Fibroblast of pulmonary artery (primary cell): ENCODE measurements around the gene EEF1A1.

Experiments
- DNase-seq: peaks from one replicate; pipeline ENCODE4 v3.0.0-alpha.2; 2010; ENCODE audit warnings: low read depth
- H3K4me3 ChIP-seq: replicated peaks from 2 replicates; pipeline ENCODE4 v1.5.1; 2011; ENCODE audit warnings: low read depth, mild to moderate bottlenecking, control low read depth, low read length, moderate library complexity
- TF ChIP-seq, protein P1 (sequence below): IDR thresholded peaks from 2 replicates; pipeline ENCODE4 v1.5.1; 2011; ENCODE audit warnings: mild to moderate bottlenecking, control low read depth, low read length, inconsistent platforms; ENCODE audit errors: missing control alignments

Gene EEF1A1

GRCh38 chr6:73491377-73491776 is 29.5 kb downstream of the EEF1A1 start:
- peak; percentile 10 for DNase-seq
- TF ChIP-seq, protein P1, sequence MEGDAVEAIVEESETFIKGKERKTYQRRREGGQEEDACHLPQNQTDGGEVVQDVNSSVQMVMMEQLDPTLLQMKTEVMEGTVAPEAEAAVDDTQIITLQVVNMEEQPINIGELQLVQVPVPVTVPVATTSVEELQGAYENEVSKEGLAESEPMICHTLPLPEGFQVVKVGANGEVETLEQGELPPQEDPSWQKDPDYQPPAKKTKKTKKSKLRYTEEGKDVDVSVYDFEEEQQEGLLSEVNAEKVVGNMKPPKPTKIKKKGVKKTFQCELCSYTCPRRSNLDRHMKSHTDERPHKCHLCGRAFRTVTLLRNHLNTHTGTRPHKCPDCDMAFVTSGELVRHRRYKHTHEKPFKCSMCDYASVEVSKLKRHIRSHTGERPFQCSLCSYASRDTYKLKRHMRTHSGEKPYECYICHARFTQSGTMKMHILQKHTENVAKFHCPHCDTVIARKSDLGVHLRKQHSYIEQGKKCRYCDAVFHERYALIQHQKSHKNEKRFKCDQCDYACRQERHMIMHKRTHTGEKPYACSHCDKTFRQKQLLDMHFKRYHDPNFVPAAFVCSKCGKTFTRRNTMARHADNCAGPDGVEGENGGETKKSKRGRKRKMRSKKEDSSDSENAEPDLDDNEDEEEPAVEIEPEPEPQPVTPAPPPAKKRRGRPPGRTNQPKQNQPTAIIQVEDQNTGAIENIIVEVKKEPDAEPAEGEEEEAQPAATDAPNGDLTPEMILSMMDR = no peak
- H3K4me3 ChIP-seq = no peak overlapping the region

DNA sequence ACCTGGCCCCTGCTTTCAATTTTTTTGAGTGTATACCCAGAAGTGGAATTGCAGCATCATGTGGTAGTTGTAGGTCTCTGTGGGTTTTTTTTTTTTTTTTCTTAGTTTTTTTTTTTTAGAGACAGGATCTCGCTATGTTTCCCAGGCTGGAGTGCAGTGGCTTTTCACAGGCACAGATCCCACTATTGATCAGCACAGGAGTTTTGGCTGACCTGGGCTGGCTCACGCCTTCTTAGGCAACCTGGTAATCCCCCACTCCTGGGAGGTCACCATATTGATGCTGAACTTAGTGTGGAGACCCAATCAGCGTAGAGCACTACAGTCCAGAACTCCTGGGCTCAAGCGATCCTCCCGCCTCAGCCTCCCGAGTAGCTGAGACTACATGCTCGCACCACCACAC is 33.4 kb downstream of the EEF1A1 start:
- H3K4me3 ChIP-seq = no peak overlapping the region
- TF ChIP-seq, protein P1 = no peak

GRCh38 chr6:73484438-73484837 is 36.4 kb downstream of the EEF1A1 start:
- TF ChIP-seq, protein P1 = no peak
- no peak for DNase-seq
- no peak overlapping the region for H3K4me3 ChIP-seq

More for the DNA sequence above, 33.4 kb downstream of the EEF1A1 start:
- DNase-seq = no peak

DNA sequence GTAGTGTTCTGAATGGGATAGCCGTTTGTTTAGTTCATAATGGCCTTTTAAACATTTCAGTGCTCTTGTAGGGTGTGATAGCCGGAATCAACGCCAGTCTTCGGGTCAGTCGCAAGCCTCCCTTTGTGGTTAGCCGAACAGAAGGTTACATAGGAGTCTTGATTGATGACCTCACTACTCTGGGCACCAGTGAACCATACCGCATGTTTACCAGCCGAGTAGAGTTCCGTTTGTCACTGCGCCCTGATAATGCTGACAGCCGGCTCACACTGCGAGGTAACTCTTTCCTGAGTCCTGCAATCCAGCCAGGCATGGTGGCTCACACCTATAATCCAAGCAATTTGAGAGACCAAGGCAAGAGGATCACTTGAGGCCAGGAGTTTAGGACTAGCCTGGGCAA is 38.9 kb downstream of the EEF1A1 start:
- DNase-seq = no peak
- TF ChIP-seq, protein P1 = no peak
- H3K4me3 ChIP-seq = no peak overlapping the region

DNA sequence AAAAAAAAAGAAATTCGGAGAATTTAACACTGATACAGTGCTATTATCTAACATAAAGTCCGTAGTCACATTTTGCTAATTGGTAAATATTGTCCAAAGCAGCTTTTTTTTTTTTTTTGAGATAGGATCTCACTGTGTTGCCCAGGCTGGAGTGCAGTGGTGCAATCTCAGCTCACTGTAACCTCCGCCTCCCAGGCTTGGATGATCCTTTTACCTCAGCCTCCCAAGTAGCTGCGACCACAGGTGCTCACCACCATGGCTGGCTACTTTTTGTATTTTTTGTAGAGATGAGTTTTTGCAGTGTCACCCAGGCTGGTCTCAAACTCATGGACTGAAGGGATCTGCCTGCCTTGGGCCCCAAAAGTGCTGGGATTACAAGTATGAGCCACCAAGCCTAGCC is 43.4 kb downstream of the EEF1A1 start:
- TF ChIP-seq, protein P1 = no peak
- no peak for DNase-seq

GRCh38 chr6:73476723-73477122 is 44.1 kb downstream of the EEF1A1 start:
- TF ChIP-seq, protein P1 = no peak
- H3K4me3 ChIP-seq = no peak overlapping the region
- no peak for DNase-seq

More for the DNA sequence above, 43.4 kb downstream of the EEF1A1 start:
- H3K4me3 ChIP-seq = no peak overlapping the region

- TF ChIP-seq, protein P1 = no peak
- H3K4me3 ChIP-seq = no peak overlapping the region
- DNase-seq = no peak
Observed at GRCh38 chr6:73471686-73472290, 49.0 kb downstream of the EEF1A1 start.
